ENCODE results near the gene PTGIS. TPM values are rescaled to one million over a fixed set of nuclear protein-coding genes. Genes with fewer than 3 reads are reported as not detected.
"Not testable (repeated sequence)": the region's sequence is repeated elsewhere in the genome, so short reads cannot be mapped to it uniquely, and the experiment has no call there.

PTGIS gene
- total RNA-seq (10 to 100 TPM in 2 of 4 donors, 1 to 10 TPM in 2; 8.0 to 26.5 (median 13.3) TPM), polyA plus RNA-seq (1 to 10 TPM; 2.7 to 4.1 (median 3.6) TPM)
- long read RNA-seq, donor 1, partial matches to known transcripts = 2 of 2 reads
- long read RNA-seq, donor 1, other reads (novel, unspliced or antisense) = 0 of 2 reads
- long read RNA-seq, donor 2, full-length matches to known transcripts = 2 of 3 reads
- long read RNA-seq, donor 2, partial matches to known transcripts = 0 of 3 reads
- long read RNA-seq, donor 2, other reads (novel, unspliced or antisense) = 1 of 3 reads

DNA sequence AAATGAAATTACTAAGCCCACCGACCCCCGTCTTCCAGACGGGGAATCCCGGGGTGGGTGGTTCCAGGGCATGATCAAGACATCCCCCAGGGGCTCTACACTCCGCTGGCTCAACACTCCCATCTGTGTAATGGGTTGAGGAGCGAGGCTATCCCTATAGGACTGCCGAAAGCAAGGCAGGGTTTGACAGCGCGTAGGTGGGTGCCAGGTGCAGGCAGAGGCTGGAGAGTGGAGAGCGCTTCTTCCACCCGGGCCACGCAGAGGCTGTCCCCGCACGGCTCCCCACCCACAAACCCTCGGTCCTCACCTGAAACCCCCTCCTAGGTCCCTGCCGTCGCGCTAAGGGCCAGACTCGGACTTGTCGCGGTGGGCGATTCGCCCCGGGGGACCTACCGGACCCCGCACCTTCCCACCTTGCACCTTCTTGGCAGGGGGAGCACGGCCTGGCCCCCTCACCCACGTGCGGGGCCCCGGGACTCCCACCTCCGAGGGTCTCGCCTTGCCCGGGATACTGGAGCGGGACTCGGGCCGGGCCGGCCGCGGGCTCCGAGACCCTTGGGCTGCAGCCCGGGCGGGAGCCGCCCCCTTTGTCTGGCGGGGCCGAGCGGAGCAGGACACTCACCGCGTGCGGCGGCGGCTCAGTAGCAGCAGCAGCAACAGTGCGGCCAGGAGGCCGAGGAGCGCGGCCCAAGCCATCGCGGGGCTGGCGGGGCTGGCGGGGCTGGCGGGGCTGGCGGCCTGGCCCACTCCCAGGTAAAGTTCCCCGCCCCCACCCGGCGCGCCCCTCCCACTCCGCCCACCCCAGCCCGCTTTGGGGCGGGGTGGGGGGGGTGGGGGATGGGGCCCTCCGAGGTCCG, at the start of gene PTGIS:
Gene PTGIS (minus strand): TSS at position 717 of the 857 bp plus-strand sequence. CDS start 21 bp downstream, at position 696.
- Histone ChIP-seq H3K9me3 (no peaks in the 10 kb centered on the region), H3K4me1 (no peaks in the 10 kb centered on the region), H3K36me3 (ENCODE audit: insufficient read depth in 1 of 2, low read depth in 1 of 2) (no peaks in the 10 kb centered on the region), H3K27ac (peak within 1 kb of the TSS; percentile 53), H3K27me3 (ENCODE audit: insufficient read depth in 3 of 3, low read length in 2 of 3) (peaks cover 0 to 35% (median 5%) of the 10 kb centered on the region in 3 donors), H3K4me3 (peak within 1 kb of the TSS; percentile 64)
- WGBS, 3 donors = 9 to 16% (median 15%) methylated on average over 45 to 68 of the region's 70 CpGs
- TF ChIP-seq, protein P1, sequence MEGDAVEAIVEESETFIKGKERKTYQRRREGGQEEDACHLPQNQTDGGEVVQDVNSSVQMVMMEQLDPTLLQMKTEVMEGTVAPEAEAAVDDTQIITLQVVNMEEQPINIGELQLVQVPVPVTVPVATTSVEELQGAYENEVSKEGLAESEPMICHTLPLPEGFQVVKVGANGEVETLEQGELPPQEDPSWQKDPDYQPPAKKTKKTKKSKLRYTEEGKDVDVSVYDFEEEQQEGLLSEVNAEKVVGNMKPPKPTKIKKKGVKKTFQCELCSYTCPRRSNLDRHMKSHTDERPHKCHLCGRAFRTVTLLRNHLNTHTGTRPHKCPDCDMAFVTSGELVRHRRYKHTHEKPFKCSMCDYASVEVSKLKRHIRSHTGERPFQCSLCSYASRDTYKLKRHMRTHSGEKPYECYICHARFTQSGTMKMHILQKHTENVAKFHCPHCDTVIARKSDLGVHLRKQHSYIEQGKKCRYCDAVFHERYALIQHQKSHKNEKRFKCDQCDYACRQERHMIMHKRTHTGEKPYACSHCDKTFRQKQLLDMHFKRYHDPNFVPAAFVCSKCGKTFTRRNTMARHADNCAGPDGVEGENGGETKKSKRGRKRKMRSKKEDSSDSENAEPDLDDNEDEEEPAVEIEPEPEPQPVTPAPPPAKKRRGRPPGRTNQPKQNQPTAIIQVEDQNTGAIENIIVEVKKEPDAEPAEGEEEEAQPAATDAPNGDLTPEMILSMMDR (IDR thresholded peaks at IDR 0.05) = no peak
- DNase-seq (peak in 1 of 2 donors; percentile 50), ATAC-seq (peak; percentile 30 to 60 (median 54))
- intact Hi-C loops (cut with DNase I) = no loop called here

DNA sequence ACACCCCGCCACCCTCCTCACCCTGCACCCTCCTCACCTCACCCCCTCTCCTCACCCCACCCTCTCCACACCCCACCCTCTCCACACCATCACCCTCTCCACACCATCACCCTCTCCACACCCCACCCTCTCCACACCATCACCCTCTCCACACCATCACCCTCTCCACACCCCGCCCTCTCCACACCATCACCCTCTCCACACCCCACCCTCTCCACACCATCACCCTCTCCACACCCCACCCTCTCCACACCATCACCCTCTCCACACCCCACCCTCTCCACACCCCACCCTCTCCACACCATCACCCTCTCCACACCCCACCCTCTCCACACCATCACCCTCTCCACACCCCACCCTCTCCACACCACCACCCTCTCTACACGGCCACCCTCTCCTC, 49.5 kb upstream of the PTGIS start:
- not testable (repeated sequence) for H3K27ac ChIP-seq; ATAC-seq; H3K27me3 ChIP-seq (ENCODE audit: insufficient read depth in 3 of 3, low read length in 2 of 3); H3K4me3 ChIP-seq; H3K9me3 ChIP-seq; H3K36me3 ChIP-seq (ENCODE audit: insufficient read depth in 1 of 2, low read depth in 1 of 2); H3K4me1 ChIP-seq
- intact Hi-C loops (cut with DNase I) = loop anchor here in 1 of 2 donors (5.0 kb wide), 1 partner anchor 155 kb away; no protein-coding TSS in a partner anchor
- DNase-seq = peak in 1 of 2 donors; percentile 71
- WGBS, 3 donors = 48 to 73% (median 57%) methylated on average over 2 to 3 of the region's 3 CpGs

DNA sequence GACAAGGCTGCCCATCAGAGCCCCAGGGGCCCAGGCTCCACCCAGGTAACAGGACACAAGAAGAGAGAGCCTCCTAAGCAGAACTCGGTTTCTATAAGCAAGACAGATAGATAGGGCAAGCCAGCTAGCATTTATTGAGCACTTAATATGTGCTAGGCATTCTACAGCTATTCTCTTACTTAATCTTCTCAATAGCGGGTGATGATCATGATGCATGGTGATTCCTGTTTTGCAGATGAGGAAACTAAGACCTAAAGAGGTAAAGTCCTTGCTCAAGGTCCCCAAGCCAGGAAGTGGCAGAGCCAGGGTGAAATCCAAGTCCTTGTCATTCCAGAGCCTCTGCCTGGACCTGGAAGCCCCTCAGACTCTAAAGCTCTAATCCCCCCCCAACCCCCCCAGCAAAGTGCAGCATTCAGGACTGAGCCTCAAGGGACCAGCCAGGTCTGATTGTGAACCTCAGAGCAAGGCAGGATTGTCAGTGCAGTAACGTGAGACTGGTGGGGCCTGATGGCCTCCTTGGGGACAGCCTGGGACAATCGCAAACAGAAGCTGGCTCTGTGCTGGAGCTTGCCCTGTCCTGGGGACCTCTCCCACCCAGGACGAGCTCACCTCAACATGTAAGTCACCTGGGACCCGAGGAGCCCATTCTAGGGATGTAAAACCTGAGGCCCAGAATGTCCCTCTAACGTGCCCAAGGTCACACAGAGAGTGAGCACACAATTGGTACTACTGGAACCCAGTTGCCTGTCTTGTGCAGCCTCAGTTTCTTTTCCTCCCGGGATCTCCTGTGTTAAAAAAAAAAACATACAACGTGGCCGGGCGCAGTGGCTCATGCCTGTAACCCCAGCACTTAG, 48.4 kb upstream of the PTGIS start:
- TF ChIP-seq, protein P1 (IDR thresholded peaks at IDR 0.05) = no peak
- 78 to 89% (median 80%) methylated on average over 11 of the region's 11 CpGs for WGBS, 3 donors
- Histone ChIP-seq H3K36me3 (ENCODE audit: insufficient read depth in 1 of 2, low read depth in 1 of 2) (no peaks in the 10 kb centered on the region), H3K27me3 (ENCODE audit: insufficient read depth in 3 of 3, low read length in 2 of 3) (no peaks in the 10 kb centered on the region), H3K4me3 (no peak overlapping the region), H3K4me1 (peaks cover 8% of the 10 kb centered on the region), H3K9me3 (no peaks in the 10 kb centered on the region), H3K27ac (peak overlapping the region; percentile 72)
- intact Hi-C loops (cut with DNase I) = loop anchor here in 1 of 2 donors (5.0 kb wide), 1 partner anchor 156 kb away; no protein-coding TSS in a partner anchor
- ATAC-seq (no peak), DNase-seq (peak in 1 of 2 donors; percentile 15)

DNA sequence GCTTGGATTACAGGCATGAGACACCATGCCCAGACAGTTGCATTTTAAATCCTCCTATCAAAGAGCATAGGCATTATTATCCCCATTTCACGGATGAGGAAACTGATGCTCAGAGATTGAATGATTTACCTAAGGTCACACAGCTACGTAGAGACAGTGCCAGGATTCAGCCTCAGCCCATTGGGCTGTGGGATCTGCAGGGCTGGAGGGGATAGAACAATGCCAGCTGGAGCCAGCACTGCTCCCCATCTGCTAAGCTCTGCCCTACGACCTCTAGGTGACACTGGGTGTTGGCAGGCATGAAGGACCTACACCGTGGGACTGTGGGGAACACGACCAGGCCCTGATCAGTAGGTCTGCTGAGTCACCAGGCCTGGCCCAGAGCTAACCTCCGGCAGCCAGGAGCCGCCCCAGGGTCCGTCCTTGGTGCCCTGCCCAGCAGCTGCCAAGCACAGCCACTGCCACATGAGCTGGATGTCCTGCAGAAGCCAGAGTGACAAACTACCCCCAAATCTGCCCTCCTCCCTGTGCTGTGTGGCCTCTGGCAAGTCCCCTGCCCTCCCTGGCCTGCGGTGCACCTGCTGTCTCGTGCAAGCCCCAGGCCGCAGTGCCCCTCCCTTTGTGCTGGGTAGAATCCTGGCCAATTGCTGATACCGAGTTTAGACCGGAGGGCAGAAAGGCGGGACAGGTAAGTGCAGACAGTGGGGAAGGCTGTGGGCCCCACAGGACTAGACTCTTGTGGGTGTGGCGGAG, 47.6 kb upstream of the PTGIS start:
- TF ChIP-seq, protein P1 (IDR thresholded peaks at IDR 0.05) = no peak
- Histone ChIP-seq H3K36me3 (ENCODE audit: insufficient read depth in 1 of 2, low read depth in 1 of 2) (no peaks in the 10 kb centered on the region), H3K27ac (peak overlapping the region; percentile 72), H3K4me3 (no peak overlapping the region), H3K9me3 (no peaks in the 10 kb centered on the region), H3K27me3 (ENCODE audit: insufficient read depth in 3 of 3, low read length in 2 of 3) (no peaks in the 10 kb centered on the region), H3K4me1 (peaks cover 16% of the 10 kb centered on the region)
- intact Hi-C loops (cut with DNase I) = loop anchor here in 1 of 2 donors (5.0 kb wide), 1 partner anchor 157 kb away; no protein-coding TSS in a partner anchor
- ATAC-seq (peak; percentile 88 to 89 (median 89)), DNase-seq (peak; percentile 76 to 93)
- WGBS, 3 donors = 36 to 45% (median 39%) methylated on average over 15 of the region's 15 CpGs

DNA sequence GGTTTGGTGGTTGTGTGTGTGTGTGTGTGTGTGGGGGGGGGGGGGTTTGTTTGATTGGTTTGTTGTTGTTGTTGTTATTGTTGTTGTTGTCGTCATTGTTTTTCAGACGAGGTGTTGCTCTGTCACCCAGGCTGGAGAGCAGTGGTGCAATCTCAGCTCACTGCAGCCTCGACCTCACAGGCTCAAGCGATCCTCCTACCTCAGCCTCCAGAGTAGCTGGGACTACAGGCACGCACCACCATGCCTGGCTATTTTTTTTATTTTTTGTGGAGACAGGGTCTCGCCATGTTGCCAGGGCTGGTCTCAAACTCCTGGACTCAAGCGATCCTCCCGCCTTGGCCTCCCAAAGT, 47.1 kb upstream of the PTGIS start:
- not testable (repeated sequence) for H3K4me3 ChIP-seq; H3K36me3 ChIP-seq (ENCODE audit: insufficient read depth in 1 of 2, low read depth in 1 of 2); H3K9me3 ChIP-seq; ATAC-seq; H3K27me3 ChIP-seq (ENCODE audit: insufficient read depth in 3 of 3, low read length in 2 of 3)
- intact Hi-C loops (cut with DNase I) = loop anchor here in 1 of 2 donors (5.0 kb wide), 1 partner anchor 157 kb away; no protein-coding TSS in a partner anchor
- Histone ChIP-seq H3K27ac (peak overlapping the region; percentile 72), H3K4me1 (peaks cover 16% of the 10 kb centered on the region)
- 88 to 90% (median 89%) methylated on average over 7 to 8 of the region's 8 CpGs for WGBS, 3 donors
- peak in 1 of 2 donors; percentile 23 for DNase-seq

Data from psoas muscle (tissue), 8 donors.